PC-9 (cell line): ENCODE results near the gene LPIN2. TPM values are rescaled to one million over a fixed set of nuclear protein-coding genes. Genes with fewer than 3 reads are reported as not detected.

ENCODE experiments used
- BruUV-seq: library from RNA; stranded (reverse); fragments of 400-500 nt; replicated peaks from 2 replicates; lab custom pipeline; 2021; lab: Mats Ljungman, UMichigan
- CTCF ChIA-PET: fragments of 300-600 bp; sonication (Branson Sonifier 250); formaldehyde crosslinking; loops from one replicate; lab custom pipeline; 2022; ENCODE audit warnings: antibody characterized with exemption; lab: Charles Lee
- POLR2A ChIA-PET: fragments of 300-600 bp; sonication (Branson Sonifier 250); formaldehyde crosslinking; loops from one replicate; lab custom pipeline; 2022; ENCODE audit warnings: antibody characterized with exemption; ENCODE audit not compliant: unreplicated experiment; lab: Charles Lee
- DNase-seq, 2 experiments: peaks; one replicate each; pipeline versions ENCODE4 v3.0.0 to v3.0.0-alpha.2; 2015 to 2022; ENCODE audit warnings: mixed read lengths in 1 of 2
- H2AFZ ChIP-seq: fragments of 200-600 bp; sonication (generic); 2 replicates; pipeline ENCODE4 v1.8.1; 2017; ENCODE audit warnings: antibody characterized with exemption
- H3F3A ChIP-seq: fragments of 200-600 bp; sonication (generic); 2 replicates; pipeline ENCODE4 v1.8.1; 2017; ENCODE audit warnings: antibody characterized with exemption, mild to moderate bottlenecking, low read depth; ENCODE audit not compliant: insufficient read depth
- H3K27ac ChIP-seq: fragments of 200-600 bp; sonication (generic); 2 replicates; pipeline ENCODE4 v1.6.1; 2016; ENCODE audit warnings: mixed run types
- H3K27me3 ChIP-seq: fragments of 200-600 bp; sonication (generic); 2 replicates; pipeline ENCODE4 v1.6.1; 2016; ENCODE audit warnings: low read depth, mixed run types; ENCODE audit not compliant: insufficient read depth
- H3K36me3 ChIP-seq: fragments of 200-600 bp; sonication (generic); 2 replicates; pipeline ENCODE4 v1.6.1; 2016; ENCODE audit warnings: low read depth, mixed run types
- H3K4me1 ChIP-seq: fragments of 200-600 bp; sonication (generic); replicated peaks from 2 replicates; pipeline ENCODE4 v1.6.1; 2016; ENCODE audit warnings: mixed run types; ENCODE audit not compliant: insufficient read depth
- H3K4me2 ChIP-seq: fragments of 200-600 bp; sonication (generic); 2 replicates; pipeline ENCODE4 v1.6.1; 2017; ENCODE audit warnings: mixed run types
- H3K4me3 ChIP-seq: fragments of 200-600 bp; sonication (generic); 2 replicates; pipeline ENCODE4 v1.6.1; 2016; ENCODE audit warnings: mixed run types
- H3K79me2 ChIP-seq: fragments of 200-600 bp; sonication (generic); 2 replicates; pipeline ENCODE4 v1.6.1; 2017; ENCODE audit warnings: low read depth, mixed run types
- H3K9me2 ChIP-seq: fragments of 200-600 bp; sonication (generic); 2 replicates; pipeline ENCODE4 v1.8.1; 2017; ENCODE audit warnings: mild to moderate bottlenecking; ENCODE audit not compliant: insufficient read depth
- H3K9me3 ChIP-seq: fragments of 200-600 bp; sonication (generic); 2 replicates; pipeline ENCODE4 v1.8.1; 2016; ENCODE audit warnings: low read depth; ENCODE audit not compliant: insufficient read depth
- H4K20me1 ChIP-seq: fragments of 200-600 bp; sonication (generic); 2 replicates; pipeline ENCODE4 v1.8.1; 2017; ENCODE audit not compliant: insufficient read depth
- EZH2 ChIP-seq: fragments of 200-600 bp; sonication (generic); IDR thresholded peaks from 2 replicates; pipeline ENCODE4 v1.8.0; 2017; ENCODE audit warnings: antibody characterized with exemption, low read depth
- intact Hi-C: fragments of 100-400 bp; cut with micrococcal nuclease; formaldehyde crosslinking; loops from one replicate; pipeline ENCODE4 v1.10.0; 2022; ENCODE audit not compliant: unreplicated experiment
- total RNA-seq: library from RNA; stranded (reverse); gene quantifications from 2 replicates; pipeline ENCODE4 v1.2.3, GENCODE V29; 2021
- TF ChIP-seq, protein P1 (sequence below): fragments of 200-600 bp; sonication (generic); conservative IDR thresholded peaks from 2 replicates; pipeline ENCODE4 v1.6.1; 2017; ENCODE audit warnings: mixed run types, antibody characterized with exemption, mild to moderate bottlenecking, moderate library complexity

Gene LPIN2
- total RNA-seq, 1 experiment from 2014 or later, result 15.0 TPM

DNA sequence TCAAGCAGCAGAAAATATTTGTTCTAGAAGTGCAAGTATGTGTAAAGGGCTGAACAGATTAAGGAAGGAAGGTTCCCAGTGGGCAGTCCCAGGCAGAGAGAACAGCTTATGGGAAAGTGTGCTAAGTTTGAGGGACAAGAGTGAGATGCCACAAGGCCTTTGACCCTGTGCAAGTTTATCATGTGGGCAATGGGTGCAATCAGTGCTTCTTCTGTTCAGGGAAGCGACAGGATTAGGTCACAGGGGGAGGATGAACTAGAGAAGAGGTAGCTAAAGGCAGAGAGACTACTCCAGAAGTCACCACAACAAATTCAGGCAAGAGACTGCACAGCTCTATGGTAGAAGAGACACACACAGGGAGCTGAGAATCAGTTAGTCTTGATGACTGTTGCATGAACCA, 44.3 kb downstream of the LPIN2 start:
- Histone ChIP-seq H3K4me2 (no peak overlapping the region), H3K36me3 (no peaks in the 10 kb centered on the region), H3K9me3 (no peaks in the 10 kb centered on the region), H3F3A (no peaks in the 10 kb centered on the region), H4K20me1 (no peaks in the 10 kb centered on the region), H3K4me3 (no peak overlapping the region), H3K4me1 (no peaks in the 10 kb centered on the region), H3K79me2 (peaks cover 7% of the 10 kb centered on the region), H2AFZ (no peak overlapping the region), H3K9me2 (no peaks in the 10 kb centered on the region), H3K27ac (no peak overlapping the region), H3K27me3 (no peaks in the 10 kb centered on the region)
- no TSS peak for BruUV-seq
- DNase-seq, result no peak
- TF ChIP-seq, protein P1, sequence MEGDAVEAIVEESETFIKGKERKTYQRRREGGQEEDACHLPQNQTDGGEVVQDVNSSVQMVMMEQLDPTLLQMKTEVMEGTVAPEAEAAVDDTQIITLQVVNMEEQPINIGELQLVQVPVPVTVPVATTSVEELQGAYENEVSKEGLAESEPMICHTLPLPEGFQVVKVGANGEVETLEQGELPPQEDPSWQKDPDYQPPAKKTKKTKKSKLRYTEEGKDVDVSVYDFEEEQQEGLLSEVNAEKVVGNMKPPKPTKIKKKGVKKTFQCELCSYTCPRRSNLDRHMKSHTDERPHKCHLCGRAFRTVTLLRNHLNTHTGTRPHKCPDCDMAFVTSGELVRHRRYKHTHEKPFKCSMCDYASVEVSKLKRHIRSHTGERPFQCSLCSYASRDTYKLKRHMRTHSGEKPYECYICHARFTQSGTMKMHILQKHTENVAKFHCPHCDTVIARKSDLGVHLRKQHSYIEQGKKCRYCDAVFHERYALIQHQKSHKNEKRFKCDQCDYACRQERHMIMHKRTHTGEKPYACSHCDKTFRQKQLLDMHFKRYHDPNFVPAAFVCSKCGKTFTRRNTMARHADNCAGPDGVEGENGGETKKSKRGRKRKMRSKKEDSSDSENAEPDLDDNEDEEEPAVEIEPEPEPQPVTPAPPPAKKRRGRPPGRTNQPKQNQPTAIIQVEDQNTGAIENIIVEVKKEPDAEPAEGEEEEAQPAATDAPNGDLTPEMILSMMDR, result no peak
- CTCF ChIA-PET, result no interaction called here
- POLR2A ChIA-PET, result interaction anchor here (0.6 kb wide), 1 partner anchor 69 kb away, joined by 5 read pairs; no protein-coding TSS in a partner anchor
- intact Hi-C loops, result no loop called here

- H3K4me3 ChIP-seq, result no peak overlapping the region
- DNase-seq, result no peak
- TF ChIP-seq, protein P1, result no peak
- no peak for TF ChIP-seq EZH2
- no peak overlapping the region for H2AFZ ChIP-seq
- H3K9me2 ChIP-seq, result no peaks in the 10 kb centered on the region
- no TSS peak for BruUV-seq
- H3F3A ChIP-seq, result no peaks in the 10 kb centered on the region
- H3K27me3 ChIP-seq, result no peaks in the 10 kb centered on the region
- H3K79me2 ChIP-seq, result peaks cover 14% of the 10 kb centered on the region; the same call in 1 of the 2 replicates
- no peaks in the 10 kb centered on the region for H3K4me1 ChIP-seq
- H3K27ac ChIP-seq, result no peak overlapping the region
- intact Hi-C loops, result no loop called here
- H3K36me3 ChIP-seq, result no peaks in the 10 kb centered on the region
- ChIA-PET CTCF (no interaction called here), POLR2A (no interaction called here)
- no peaks in the 10 kb centered on the region; the same call in 1 of the 2 replicates for H4K20me1 ChIP-seq
- no peaks in the 10 kb centered on the region for H3K9me3 ChIP-seq
- H3K4me2 ChIP-seq, result no peak overlapping the region
Observed at GRCh38 chr18:2967820-2968219, 45.1 kb downstream of the LPIN2 start.

- no peaks in the 10 kb centered on the region for H3K4me1 ChIP-seq
- H3F3A ChIP-seq, result no peaks in the 10 kb centered on the region
- H4K20me1 ChIP-seq, result no peaks in the 10 kb centered on the region; the same call in 1 of the 2 replicates
- no peak overlapping the region for H3K4me3 ChIP-seq
- ChIA-PET POLR2A (no interaction called here), CTCF (no interaction called here)
- no peaks in the 10 kb centered on the region for H3K9me2 ChIP-seq
- TF ChIP-seq, protein P1, result no peak
- no peak for TF ChIP-seq EZH2
- H3K27me3 ChIP-seq, result no peaks in the 10 kb centered on the region
- intact Hi-C loops, result no loop called here
- H2AFZ ChIP-seq, result no peak overlapping the region
- DNase-seq, result no peak
- no peaks in the 10 kb centered on the region for H3K9me3 ChIP-seq
- peaks cover 14% of the 10 kb centered on the region; the same call in 1 of the 2 replicates for H3K79me2 ChIP-seq
- BruUV-seq, result no TSS peak
- H3K4me2 ChIP-seq, result no peak overlapping the region
- H3K27ac ChIP-seq, result no peak overlapping the region
- H3K36me3 ChIP-seq, result no peaks in the 10 kb centered on the region
Observed at GRCh38 chr18:2967357-2967756, 45.6 kb downstream of the LPIN2 start.
